ENCODE data around the gene PMM1.
"Not testable (repeated sequence)": the region's sequence is repeated elsewhere in the genome, so short reads cannot be mapped to it uniquely, and the experiment has no call there.

The PMM1 gene

DNA sequence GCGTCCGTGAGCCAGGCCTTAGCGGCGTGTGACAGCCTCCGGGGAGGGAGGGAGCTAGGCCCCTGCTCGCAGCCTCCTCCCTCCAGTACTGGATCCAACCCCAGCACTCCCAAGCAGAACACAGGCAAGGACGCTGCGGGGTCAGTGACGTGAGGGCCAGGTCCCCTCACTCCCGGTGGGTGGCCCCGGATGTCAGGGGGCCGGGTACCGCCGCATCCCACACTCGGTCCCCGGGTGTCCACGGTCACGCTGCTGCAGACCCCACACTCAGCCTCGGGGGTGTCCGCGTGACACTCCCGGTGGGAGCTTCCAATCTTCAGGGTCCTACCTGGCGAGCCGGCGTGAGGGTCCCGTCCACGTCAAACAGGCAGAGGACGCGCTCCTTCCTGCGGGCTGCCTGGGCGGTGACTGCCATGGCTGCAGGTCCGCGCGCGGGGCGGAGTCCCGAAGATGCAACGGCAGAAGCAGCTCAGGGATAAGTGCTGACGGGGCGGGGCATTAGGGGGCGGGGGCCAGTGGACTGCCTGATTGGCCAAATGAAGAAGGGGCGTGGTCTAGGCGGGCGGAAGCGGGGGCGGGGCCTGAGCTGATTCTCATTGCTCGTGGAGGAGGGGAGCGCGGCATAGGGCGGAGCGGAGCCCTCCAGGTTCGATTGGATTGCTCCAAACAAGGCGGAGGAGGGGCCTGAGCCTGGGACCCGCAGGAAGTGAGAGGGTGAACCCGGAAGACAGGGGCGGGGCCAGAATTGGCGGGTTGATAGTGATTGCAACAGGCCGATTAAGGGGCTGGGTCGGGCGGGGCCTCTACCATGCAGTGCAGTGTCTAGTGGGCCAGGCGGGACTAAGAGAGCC is at the start of gene PMM1:
PMM1 (minus strand) TSS at position 450 of the 851 bp plus-strand sequence; CDS start at position 415, 35 bp downstream.
- intact Hi-C loops (cut with DNase I), result loop anchor here (5.0 kb wide), 1 partner anchor 42 kb away; no protein-coding TSS in a partner anchor
- peak; percentile 99 to 100 (median 100) for DNase-seq

DNA sequence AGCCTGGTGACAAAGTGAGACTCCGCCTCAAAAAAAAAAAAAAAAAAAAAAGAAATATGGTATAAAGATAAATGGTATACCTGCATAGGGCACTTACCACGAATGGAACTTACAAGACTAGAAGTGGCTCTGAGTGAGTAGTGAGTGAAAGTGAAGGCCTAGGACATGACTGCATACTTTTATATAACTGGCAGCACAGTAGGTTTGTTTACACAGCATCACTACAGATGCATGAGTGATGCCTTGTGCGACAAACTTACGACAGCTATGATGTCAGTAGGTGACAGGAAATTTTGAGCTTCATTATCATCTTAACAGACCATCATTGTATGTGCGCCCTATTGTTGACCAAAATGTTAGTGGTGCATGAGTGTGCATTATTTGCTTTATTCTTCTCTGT is 49.1 kb upstream of the PMM1 start:
- no peak for DNase-seq
- intact Hi-C loops (cut with DNase I), result no loop called here

DNA sequence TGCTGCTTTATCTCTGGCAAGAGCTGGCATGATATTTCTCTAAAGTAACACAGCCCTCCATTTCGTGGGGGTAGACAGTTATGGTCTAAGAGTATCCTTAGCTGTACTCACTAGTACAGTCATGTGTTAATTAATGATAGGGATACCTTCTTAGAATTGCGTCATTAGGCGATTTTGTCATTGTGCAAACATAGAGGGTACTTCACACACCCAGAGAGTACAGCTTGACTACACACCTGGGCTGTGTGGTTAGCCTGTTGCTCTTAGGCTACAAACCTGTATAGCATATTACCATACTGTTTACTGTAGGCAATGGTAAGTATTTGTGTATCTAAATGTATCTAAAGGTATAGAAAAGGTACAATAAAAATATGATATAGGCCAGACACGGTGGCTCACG is 48.5 kb upstream of the PMM1 start:
- DNase-seq, result no peak
- intact Hi-C loops (cut with DNase I), result no loop called here

DNA sequence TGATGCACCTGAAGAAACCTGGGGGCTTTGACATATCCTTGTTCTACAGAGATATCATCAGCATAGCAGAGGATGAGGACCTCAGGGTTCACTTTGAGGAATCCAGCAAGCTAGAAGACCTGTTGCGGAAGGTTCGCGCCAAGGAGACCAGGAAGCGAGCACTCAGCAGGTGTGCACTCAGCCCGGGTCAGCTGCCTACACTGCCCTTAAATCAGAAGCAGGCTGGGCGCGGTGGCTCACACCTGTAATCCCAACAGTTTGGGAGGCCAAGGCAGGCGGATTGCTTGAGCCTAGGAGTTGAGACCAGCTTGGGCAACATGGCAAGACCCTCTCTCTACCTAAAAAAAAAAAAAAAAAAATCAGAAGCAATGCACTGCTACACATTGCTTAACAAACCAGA is 48.0 kb upstream of the PMM1 start:
- DNase-seq; intact Hi-C loops (cut with DNase I): not testable (repeated sequence)

DNA sequence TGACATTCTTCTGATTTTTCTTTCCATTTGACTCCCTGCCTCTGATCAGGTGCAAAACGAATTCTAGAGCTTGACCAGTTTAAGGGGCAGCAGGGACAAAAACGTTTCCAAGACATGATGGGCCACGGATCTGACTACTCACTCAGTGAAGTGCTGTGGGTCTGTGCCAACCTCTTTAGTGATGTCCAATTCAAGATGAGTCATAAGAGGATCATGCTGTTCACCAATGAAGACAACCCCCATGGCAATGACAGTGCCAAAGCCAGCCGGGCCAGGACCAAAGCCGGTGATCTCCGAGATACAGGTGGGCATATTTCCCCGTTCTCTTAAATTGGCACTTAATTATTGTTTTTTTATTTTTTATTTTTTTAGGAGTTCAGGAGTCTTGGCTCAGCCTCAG is 46.8 kb upstream of the PMM1 start:
- DNase-seq, result peak in 4 of 42 donors; percentile 7 to 47 (median 40)
- intact Hi-C loops (cut with DNase I), result no loop called here

DNA sequence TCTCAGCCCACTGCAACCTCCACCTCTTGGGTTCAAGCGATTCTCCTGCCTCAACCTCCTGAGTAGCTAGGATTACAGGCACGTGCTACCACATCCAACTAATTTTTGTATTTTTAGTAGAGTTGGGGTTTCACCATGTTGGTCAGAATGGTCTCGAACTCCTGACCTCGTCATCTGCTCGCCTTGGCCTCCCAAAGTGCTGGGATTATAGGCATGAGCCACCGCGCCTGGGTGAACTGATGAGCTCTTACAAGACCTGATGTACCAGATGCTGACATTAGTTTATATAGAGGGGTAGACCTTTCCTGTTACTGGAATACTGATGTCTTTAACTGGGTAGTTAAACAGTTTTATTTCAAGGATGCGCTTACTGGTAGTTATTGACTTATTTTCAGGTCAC is 45.0 kb upstream of the PMM1 start:
- DNase-seq; intact Hi-C loops (cut with DNase I): not testable (repeated sequence)

DNA sequence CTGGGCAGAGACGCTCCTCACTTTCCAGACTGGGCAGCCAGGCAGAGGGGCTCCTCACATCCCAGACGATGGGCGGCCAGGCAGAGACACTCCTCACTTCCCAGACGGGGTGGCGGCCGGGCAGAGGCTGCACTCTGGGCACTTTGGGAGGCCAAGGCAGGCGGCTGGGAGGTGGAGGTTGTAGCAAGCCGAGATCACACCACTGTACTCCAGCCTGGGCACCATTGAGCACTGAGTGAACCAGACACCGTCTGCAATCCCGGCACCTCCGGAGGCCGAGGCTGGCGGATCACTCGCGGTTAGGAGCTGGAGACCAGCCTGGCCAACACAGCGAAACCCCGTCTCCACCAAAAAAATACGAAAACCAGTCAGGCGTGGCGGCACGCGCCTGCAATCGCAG is 42.0 kb upstream of the PMM1 start:
- DNase-seq; intact Hi-C loops (cut with DNase I): not testable (repeated sequence)

DNA sequence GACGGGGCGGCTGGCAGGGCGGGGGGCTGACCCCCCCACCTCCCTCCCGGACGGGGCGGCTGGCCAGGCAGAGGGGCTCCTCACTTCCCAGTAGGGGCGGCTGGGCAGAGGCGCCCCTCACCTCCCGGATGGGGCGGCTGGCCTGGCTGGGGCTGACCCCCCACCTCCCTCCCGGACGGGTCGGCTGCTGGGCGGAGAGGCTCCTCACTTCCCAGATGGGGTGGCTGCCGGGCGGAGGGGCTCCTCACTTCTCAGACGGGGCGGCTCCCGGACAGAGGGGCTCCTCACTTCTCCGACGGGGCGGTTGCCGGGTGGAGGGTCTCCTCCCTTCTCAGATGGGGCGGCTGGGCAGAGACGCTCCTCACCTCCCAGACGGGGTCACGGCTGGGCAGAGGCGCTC is 41.5 kb upstream of the PMM1 start:
- intact Hi-C loops (cut with DNase I); DNase-seq: not testable (repeated sequence)

DNA sequence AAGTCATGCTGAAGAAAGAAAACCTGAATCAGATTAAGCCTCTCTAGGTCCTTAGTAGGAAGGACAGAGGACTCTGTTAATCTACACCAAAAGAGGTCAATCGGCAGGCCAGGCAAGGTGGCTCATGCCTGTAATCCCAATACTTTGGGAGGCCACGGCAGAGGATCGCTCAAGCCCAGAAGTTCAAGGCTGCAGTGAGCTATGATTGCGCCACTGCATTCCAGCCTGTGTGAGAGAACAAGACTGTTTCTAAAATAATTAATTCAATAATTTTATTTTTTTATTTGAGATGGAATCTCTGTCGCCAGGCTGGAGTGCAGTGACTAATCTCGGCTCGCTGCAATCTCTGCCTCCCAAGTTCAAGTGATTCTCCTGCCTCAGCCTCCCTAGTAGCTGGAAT is 35.9 kb upstream of the PMM1 start:
- intact Hi-C loops (cut with DNase I), result no loop called here
- no peak for DNase-seq

DNA sequence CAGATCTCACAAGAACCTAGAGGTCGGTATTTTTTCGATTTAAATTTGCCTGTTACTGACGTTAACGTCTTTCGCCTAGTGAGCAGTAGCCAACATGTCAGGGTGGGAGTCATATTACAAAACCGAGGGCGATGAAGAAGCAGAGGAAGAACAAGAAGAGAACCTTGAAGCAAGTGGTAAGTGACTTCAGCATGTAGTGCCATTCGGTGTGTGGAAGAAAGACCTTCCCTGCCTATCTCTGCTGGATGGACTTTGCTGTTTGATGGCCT is 32.2 kb upstream of the PMM1 start:
- DNase-seq, result no peak
- intact Hi-C loops (cut with DNase I), result no loop called here

DNA sequence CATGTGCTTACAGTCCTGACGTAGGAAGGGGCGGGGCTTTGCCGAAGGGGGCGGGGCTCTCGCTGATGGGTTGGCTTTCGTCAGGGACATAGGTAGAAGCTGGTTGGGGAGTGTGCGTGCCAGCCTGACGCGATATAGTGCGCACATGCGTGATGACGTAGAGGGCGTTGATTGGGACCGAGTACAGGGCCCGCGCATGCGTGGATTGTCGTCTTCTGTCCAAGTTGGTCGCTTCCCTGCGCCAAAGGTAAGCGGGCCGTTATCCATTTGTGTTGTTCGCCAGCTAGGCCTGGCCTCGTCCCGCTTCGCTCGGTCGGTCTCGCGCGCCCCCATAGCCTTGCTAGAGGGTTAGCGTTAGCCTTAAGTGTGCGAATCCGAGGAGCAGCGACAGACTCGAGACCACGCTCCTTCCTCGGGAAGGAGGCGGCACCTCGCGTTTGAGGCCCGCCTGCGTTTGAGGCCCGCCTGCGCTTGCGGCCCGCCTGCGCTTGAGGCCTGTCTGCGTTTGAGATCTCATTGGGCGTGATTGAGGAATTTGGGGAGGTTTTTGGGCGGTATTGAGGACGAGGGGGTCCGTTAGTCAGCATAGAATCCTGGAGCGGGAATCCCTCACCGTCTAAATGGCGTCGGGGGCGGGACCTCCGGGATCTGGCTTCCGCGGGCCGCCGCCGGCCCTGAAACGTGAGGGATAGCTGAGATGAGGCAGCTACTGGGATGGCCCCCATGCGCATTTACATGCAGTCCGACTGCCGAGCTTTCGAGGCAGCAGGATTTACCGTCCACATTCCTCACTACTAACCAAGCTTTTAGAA is 31.7 kb upstream of the PMM1 start, which contains the start of gene XRCC6:
XRCC6 (plus strand) TSS at position 197 of the 812 bp plus-strand sequence. CDS start 710 bp downstream, outside the sequence.
- DNase-seq, result peak; percentile 99 to 100 (median 100)
- intact Hi-C loops (cut with DNase I), result no loop called here

DNA sequence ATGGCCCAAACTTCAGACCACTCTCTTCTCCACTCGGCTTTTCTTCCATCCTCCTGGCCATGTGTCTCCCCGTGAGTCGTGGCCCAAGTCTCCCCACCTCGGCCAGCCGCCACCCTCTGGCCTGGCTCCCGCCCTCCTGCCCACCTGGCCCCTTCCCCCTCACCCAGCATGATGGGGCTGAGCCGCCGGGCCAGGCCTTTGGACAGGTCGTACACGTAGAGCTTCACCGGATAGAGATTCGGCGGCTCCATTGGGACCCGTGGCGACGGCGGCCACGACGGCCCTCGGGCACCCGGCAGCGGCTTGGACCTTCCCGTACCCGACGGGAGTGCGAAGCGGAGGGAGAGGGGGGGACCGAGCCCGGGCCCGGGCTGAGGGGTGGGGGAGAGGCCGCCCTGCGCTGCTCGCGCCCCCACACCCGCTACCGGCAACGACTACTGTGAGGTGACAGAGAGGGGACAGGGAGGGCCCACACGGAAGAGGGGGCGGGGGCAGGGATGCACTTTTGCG is 31.0 kb upstream of the PMM1 start, which contains the start of gene DESI1:
DESI1 (minus strand) TSS at position 455 of the 510 bp plus-strand sequence; CDS start at position 251, 204 bp downstream.
- intact Hi-C loops (cut with DNase I), result no loop called here
- DNase-seq, result peak in 2 of 42 donors; percentile 2 to 5

DNA sequence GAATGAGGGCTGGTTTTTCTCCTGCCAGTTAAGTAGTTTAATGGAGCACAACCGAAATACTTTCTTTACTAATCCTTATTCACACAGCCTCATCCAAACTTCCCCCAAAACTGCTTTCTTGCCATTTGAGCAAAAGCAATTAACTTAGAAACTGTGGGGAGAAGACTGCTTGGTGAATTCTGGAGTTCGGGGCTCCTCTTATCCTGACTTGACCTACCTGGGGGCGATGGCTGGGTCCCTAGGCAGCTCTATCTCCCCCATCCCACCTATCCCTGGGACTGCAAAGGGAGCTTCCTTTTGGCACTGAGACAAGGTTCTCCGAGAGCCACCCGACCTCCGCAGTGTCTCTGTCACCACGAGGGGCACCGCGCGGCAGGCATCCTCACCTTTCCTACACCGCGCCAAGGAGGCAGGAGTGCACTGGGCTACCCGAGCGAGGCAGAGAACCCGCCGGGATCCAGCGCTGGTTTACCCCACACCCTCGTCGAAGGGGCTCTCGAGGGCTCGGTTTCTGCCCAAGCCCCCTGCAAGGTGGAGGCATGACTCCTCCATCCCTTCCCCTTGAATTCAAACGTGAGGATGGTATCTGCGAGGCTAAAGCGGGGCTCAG is 30.4 kb upstream of the PMM1 start:
- peak; percentile 4 to 71 (median 52) for DNase-seq
- intact Hi-C loops (cut with DNase I), result no loop called here

DNA sequence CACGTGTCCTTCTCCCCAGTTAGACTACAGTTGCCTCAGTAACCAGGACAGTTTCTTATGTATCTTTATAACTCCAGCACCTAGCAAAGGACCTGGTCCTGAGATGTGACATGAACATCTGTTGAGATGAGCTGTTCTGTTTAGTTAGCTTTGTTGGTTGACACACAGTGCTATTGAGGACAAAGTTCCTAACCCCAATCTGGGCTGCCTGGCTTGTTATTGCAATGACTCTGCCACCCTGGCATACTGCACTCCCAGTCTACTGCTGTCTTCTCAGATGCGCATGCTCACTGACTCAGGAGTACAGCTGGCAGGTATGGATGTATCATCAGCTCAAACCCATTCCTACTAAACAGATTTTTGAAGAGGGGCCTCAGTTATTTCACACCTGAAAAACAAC is 23.8 kb upstream of the PMM1 start:
- intact Hi-C loops (cut with DNase I), result no loop called here
- no peak for DNase-seq

DNA sequence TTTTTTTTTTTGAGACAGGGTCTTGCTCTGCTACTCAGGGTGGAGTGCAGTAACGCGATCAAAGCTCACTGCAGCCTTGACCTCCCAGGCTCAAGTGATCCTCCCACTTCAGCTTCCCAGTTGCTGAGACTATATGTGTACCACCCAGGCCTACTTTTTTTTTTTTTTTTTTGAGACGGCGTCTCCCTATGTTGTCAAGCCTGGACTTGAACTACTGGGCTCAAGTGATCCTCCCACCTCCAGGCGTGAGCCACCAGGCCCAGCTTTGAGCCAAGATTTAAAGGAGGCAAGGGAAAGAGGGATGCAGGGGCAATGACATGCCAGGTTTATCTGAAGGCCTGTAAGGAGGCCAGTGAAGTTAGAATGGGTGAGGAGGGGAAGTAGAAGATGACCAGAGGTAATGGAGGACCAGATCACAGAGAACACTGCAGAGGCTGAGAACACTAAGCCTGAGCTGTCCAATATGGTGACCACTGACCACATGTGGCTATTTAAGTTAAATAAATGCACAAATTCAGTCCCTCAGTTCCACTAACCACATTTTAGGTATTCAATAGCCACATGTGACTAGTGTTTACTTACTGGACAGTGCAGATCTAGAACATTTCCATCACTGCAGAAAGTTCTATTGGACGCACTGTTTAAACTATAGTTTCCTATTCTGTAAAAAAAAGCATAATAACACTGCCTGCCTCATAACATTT is 23.1 kb upstream of the PMM1 start:
- DNase-seq, result no peak
- intact Hi-C loops (cut with DNase I), result no loop called here

DNA sequence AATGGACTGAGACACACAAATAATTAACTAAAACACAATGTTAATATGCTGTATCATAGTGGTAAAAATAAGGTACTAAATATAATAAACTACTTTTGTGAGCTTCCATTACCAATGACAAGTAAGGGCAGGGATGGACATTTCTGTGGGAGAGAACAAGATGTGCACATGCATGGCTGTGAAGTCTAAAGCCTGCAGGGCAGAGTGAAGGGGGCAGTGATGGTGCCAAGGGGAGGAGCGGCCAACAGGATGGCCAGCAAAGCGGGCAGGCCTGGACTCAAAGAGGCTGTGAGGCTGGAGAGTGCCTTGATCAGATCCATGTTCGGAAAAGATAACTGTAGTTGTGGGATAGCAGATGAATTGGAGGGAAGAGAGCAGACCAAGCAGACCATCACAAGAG is 18.7 kb upstream of the PMM1 start:
- intact Hi-C loops (cut with DNase I), result no loop called here
- DNase-seq, result no peak

DNA sequence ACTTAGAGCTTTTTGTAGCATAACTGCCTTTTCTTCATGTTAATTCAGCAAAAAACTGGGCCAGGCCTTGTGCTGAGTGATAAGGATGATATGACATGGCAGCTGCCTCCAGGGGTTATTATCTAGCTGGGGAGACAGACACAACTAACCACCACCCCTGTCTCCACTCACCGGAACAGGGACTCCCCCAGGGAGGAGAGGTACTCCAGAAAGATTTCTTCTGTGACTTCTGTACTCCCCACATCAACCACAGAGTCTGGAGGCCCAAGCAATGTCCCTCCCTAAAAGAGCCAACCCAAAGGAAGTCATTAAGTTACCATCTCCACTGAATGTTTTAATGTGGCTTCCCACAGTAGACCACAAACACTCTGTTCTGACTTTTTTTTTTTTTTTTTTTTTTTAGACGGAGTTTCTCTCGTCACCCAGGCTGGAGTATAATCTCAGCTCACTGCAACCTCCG is 14.3 kb upstream of the PMM1 start:
- no peak for DNase-seq
- intact Hi-C loops (cut with DNase I), result no loop called here

DNA sequence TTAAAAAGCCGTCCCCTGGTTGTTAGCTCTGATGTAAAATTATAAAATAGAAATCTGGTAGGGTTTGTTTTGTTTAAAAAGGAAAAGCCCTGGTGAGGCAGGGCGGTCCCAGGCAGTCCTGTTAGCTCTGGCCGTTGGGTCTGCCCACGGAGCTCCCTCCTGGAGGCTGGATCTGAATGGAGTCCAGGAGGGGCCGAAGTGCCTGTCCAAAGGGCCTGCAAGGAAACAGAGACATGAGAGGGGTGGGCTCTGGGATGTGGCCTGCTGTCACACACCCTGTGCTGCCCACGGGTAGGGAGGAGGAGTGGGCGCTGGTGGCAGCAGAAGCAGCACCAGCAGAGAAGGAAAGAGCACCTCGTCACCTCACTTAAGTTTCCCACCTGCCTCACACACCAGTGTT is 11.3 kb upstream of the PMM1 start:
- intact Hi-C loops (cut with DNase I), result no loop called here
- peak in 1 of 42 donors; percentile 13 for DNase-seq

All from head of caudate nucleus (tissue), 42 donors.